ENCODE data around the gene LPCAT4.

- TF ChIP-seq, protein P1, sequence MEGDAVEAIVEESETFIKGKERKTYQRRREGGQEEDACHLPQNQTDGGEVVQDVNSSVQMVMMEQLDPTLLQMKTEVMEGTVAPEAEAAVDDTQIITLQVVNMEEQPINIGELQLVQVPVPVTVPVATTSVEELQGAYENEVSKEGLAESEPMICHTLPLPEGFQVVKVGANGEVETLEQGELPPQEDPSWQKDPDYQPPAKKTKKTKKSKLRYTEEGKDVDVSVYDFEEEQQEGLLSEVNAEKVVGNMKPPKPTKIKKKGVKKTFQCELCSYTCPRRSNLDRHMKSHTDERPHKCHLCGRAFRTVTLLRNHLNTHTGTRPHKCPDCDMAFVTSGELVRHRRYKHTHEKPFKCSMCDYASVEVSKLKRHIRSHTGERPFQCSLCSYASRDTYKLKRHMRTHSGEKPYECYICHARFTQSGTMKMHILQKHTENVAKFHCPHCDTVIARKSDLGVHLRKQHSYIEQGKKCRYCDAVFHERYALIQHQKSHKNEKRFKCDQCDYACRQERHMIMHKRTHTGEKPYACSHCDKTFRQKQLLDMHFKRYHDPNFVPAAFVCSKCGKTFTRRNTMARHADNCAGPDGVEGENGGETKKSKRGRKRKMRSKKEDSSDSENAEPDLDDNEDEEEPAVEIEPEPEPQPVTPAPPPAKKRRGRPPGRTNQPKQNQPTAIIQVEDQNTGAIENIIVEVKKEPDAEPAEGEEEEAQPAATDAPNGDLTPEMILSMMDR (IDR thresholded peaks at IDR 0.05): peak; percentile 93 to 97 (median 95)
- TF ChIP-seq POLR2A (IDR thresholded peaks at IDR 0.05): peak in 1 of 2 donors; percentile 69
These were observed at the start of gene LPCAT4 for GRCh38 chr15:34367101-34368081.
